Measurements from ENCODE around the gene DLGAP1.

The DLGAP1 gene

GRCh38 chr18:3524706-3525105 is 930.4 kb downstream of the DLGAP1 start:
- no peak for TF ChIP-seq CTCF (IDR thresholded peaks at IDR 0.05)
- Histone ChIP-seq H3K27ac (no peak overlapping the region), H3K27me3 (no peaks in the 10 kb centered on the region), H3K4me3 (ENCODE audit: low read depth in 1 of 2, low read length in 1 of 2) (no peak overlapping the region), H3K4me1 (ENCODE audit: control insufficient read depth in 1 of 2, insufficient read depth in 1 of 2, low read depth in 1 of 2, low read length in 1 of 2) (peaks cover 9 to 15% of the 10 kb centered on the region in 2 experiments), H3K9me3 (no peaks in the 10 kb centered on the region), H3K36me3 (no peaks in the 10 kb centered on the region)

GRCh38 chr18:3520230-3521085 is 934.6 kb downstream of the DLGAP1 start:
- Histone ChIP-seq H3K4me1 (ENCODE audit: control insufficient read depth in 1 of 2, insufficient read depth in 1 of 2, low read depth in 1 of 2, low read length in 1 of 2) (peaks cover under 1 to 3% of the 10 kb centered on the region in 2 experiments), H3K27ac (no peak overlapping the region), H3K4me3 (ENCODE audit: low read depth in 1 of 2, low read length in 1 of 2) (no peak overlapping the region), H3K27me3 (no peaks in the 10 kb centered on the region), H3K36me3 (no peaks in the 10 kb centered on the region), H3K9me3 (no peaks in the 10 kb centered on the region)
- TF ChIP-seq CTCF (IDR thresholded peaks at IDR 0.05), result no peak

GRCh38 chr18:3514312-3515216 is 940.5 kb downstream of the DLGAP1 start:
- Histone ChIP-seq H3K27ac (no peak overlapping the region), H3K4me1 (ENCODE audit: control insufficient read depth in 1 of 2, insufficient read depth in 1 of 2, low read depth in 1 of 2, low read length in 1 of 2) (no peaks in the 10 kb centered on the region), H3K27me3 (no peaks in the 10 kb centered on the region), H3K36me3 (no peaks in the 10 kb centered on the region), H3K4me3 (ENCODE audit: low read depth in 1 of 2, low read length in 1 of 2) (no peak overlapping the region), H3K9me3 (no peaks in the 10 kb centered on the region)
- no peak for TF ChIP-seq CTCF (IDR thresholded peaks at IDR 0.05)

GRCh38 chr18:3513481-3513880 is 941.6 kb downstream of the DLGAP1 start:
- H3K27ac ChIP-seq, result no peak overlapping the region
- no peaks in the 10 kb centered on the region for H3K36me3 ChIP-seq
- no peak overlapping the region for H3K4me3 ChIP-seq (ENCODE audit: low read depth in 1 of 2, low read length in 1 of 2)
- TF ChIP-seq CTCF (IDR thresholded peaks at IDR 0.05), result no peak
- H3K27me3 ChIP-seq, result no peaks in the 10 kb centered on the region
- H3K9me3 ChIP-seq, result no peaks in the 10 kb centered on the region
- H3K4me1 ChIP-seq (ENCODE audit: control insufficient read depth in 1 of 2, insufficient read depth in 1 of 2, low read depth in 1 of 2, low read length in 1 of 2), result no peaks in the 10 kb centered on the region

- no peaks in the 10 kb centered on the region for H3K36me3 ChIP-seq
- no peaks in the 10 kb centered on the region for H3K27me3 ChIP-seq
- no peaks in the 10 kb centered on the region for H3K9me3 ChIP-seq
- no peak overlapping the region for H3K4me3 ChIP-seq (ENCODE audit: low read depth in 1 of 2, low read length in 1 of 2)
- H3K27ac ChIP-seq, result no peak overlapping the region
- H3K4me1 ChIP-seq (ENCODE audit: control insufficient read depth in 1 of 2, insufficient read depth in 1 of 2, low read depth in 1 of 2, low read length in 1 of 2), result no peaks in the 10 kb centered on the region
- no peak for TF ChIP-seq CTCF (IDR thresholded peaks at IDR 0.05)
Observed at GRCh38 chr18:3511980-3512379, 943.1 kb downstream of the DLGAP1 start.

Data from neutrophil (primary cell).